HAP-1 (cell line): ENCODE data around the gene CYP46A1.

Experiments
- DNase-seq, 2 experiments: peaks; one replicate each; pipeline ENCODE4 v3.0.0-alpha.2; 2016 to 2020; ENCODE audit warnings: low spot score in 2 of 2
- H3K27me3 ChIP-seq: fragments of 250-450 bp; sonication (Bioruptor Pico); 2 replicates; pipeline ENCODE4 v1.5.1; 2020; ENCODE audit warnings: low read depth, mild to moderate bottlenecking, moderate library complexity
- H3K36me3 ChIP-seq: fragments of 250-450 bp; sonication (Bioruptor Pico); replicated peaks from 2 replicates; pipeline ENCODE4 v1.5.1; 2020; ENCODE audit warnings: mild to moderate bottlenecking
- H3K4me1 ChIP-seq: fragments of 250-450 bp; sonication (Bioruptor Pico); 2 replicates; pipeline ENCODE4 v1.5.1; 2020; ENCODE audit warnings: mild to moderate bottlenecking
- H3K4me3 ChIP-seq: fragments of 250-450 bp; sonication (Bioruptor Pico); 2 replicates; pipeline ENCODE4 v1.5.1; 2020; ENCODE audit warnings: mild to moderate bottlenecking, moderate library complexity
- H3K9me3 ChIP-seq: fragments of 250-450 bp; sonication (Bioruptor Pico); 2 replicates; pipeline ENCODE4 v1.5.1; 2020; ENCODE audit warnings: mild to moderate bottlenecking, moderate library complexity
- in situ Hi-C: fragments of 300-500 bp; cut with MboI; formaldehyde crosslinking; loops from 3 replicates; pipeline ENCODE4 v1.14.3; 2020; ENCODE audit warnings: low sequenced_read_pairs, inconsistent platforms, mixed read lengths

Gene CYP46A1

DNA sequence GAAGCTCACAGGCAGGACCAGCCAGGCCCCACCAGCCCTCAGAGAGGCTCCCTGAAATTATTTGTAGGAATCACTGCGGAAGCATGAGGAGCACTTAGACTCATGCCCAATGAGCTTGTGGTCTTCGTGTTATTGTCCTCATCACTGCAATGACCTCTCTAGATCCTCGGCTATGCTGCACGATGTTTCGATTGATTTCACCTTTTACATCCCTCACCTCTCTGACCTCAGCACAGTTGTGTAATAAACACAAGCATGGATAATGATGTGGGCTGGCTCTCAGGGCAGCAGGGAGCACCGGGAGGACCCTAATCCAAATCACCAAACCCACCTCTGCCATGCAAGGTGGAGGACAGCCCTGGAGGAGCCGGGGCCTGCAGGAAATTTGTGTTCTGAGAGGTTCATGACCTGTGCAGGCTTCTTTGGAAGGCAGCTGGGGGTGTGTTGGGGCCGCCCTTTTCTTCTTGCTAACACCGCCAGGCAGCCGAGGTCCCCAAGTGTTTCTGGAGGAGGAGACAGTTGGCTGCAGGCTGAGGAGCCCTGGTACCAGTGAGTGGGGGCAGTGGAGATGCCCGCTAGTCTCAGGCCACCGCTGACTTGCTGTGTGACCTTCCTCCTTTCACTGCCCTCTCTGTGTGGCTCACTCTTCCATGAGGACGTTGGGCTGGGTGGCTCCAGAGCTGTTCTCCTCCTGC, 79.6 kb downstream of the CYP46A1 start:
- H3K9me3 ChIP-seq: no peaks in the 10 kb centered on the region
- no peak for DNase-seq
- H3K4me1 ChIP-seq: no peaks in the 10 kb centered on the region
- no peak overlapping the region for H3K4me3 ChIP-seq
- H3K27me3 ChIP-seq: no peaks in the 10 kb centered on the region
- no peaks in the 10 kb centered on the region for H3K36me3 ChIP-seq
- in situ Hi-C loops: no loop called here

DNA sequence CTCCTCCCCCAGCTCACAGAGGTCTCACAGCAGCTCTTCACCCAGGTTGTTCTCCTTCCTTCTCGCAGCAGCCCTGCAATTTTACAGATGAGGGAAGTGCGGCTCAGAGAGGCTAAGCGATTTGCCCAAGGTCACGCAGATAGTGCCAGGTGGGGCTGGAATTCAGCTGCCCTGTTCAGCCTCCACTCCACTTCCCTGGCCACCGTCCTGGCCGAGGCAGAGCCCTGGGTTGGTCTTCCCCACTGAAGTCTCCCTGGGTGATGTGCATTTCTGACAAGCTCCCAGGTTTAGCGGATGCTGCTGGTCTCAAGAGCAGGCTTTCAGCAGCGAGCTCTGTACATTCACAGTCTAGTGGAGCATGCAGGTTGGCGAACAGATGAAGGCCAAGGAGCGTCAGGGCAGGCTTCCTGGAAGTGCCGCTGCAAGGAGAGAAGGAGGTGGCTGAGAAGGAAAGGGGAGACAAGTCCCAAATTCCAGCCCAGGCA, 80.2 kb downstream of the CYP46A1 start:
- in situ Hi-C loops: no loop called here
- Histone ChIP-seq H3K36me3 (no peaks in the 10 kb centered on the region), H3K9me3 (no peaks in the 10 kb centered on the region), H3K4me3 (no peak overlapping the region), H3K4me1 (no peaks in the 10 kb centered on the region), H3K27me3 (no peaks in the 10 kb centered on the region)
- no peak for DNase-seq

DNA sequence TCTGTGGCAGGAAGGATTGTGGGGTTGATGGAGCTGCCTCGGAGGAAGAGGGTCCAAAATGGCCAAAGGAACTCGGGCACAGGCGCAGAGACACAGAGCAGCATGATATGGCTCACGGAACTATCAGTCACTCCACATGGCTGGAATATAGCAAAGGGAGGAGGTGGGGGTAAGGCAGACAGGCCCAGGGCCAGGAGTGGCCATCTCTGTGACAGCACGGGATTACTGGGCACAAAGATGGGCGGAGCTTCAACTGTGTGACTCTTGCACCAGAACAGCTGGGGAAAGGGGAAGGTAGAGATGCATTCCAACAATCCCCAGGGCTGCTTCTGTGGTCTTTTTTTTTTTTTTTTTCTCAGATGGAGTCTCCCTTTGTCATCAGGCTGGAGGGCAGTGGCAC, 84.3 kb downstream of the CYP46A1 start:
- no peaks in the 10 kb centered on the region for H3K27me3 ChIP-seq
- H3K4me1 ChIP-seq: peaks cover 12% of the 10 kb centered on the region; the same call in 1 of the 2 replicates
- in situ Hi-C loops: no loop called here
- no peaks in the 10 kb centered on the region for H3K36me3 ChIP-seq
- DNase-seq: no peak
- no peaks in the 10 kb centered on the region for H3K9me3 ChIP-seq
- H3K4me3 ChIP-seq: no peak overlapping the region

DNA sequence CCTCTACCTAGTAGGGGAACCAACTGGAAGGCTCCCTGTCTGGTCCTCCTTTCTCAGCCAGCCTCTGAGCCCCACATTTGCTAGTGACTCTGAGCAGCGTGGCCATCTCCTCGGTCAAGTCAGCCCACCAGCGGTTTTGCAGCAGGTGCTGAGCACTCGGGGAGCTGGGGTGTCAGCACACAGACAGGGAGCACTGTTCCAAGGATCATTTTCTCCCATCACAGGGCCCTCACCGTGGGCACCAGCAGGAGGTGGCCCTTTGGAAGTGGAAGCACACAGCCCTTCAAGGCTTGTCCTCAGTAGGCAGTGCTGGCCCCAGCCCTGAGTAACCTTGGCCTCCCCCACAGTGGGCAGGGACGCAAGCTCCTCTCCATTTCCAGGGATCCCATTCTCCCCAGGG, 85.0 kb downstream of the CYP46A1 start:
- no peak overlapping the region for H3K4me3 ChIP-seq
- no peaks in the 10 kb centered on the region for H3K36me3 ChIP-seq
- DNase-seq: no peak
- H3K27me3 ChIP-seq: no peaks in the 10 kb centered on the region
- no peaks in the 10 kb centered on the region for H3K9me3 ChIP-seq
- in situ Hi-C loops: no loop called here
- peaks cover 16% of the 10 kb centered on the region for H3K4me1 ChIP-seq

DNA sequence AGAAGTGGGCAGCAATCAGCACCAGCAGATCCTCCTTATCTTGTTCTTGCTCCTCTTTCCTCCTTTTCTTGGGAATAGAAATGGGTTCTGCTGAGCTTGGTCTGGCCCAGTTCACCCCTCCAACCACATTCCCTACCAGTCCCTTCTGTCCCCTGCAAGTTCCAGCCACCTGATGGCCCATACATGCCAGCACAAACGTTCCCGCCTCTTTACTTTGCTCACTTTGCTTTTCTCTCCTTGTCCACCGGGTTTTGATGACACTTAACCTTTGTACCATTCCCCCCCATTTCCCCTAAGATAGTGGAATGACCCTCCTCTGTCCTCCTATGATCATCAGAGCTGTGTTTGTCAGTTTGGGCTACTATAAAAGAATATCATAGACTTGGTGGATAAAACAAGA, 85.7 kb downstream of the CYP46A1 start:
- peaks cover 23% of the 10 kb centered on the region for H3K4me1 ChIP-seq
- no peaks in the 10 kb centered on the region for H3K9me3 ChIP-seq
- no peaks in the 10 kb centered on the region for H3K36me3 ChIP-seq
- no peak for DNase-seq
- H3K27me3 ChIP-seq: no peaks in the 10 kb centered on the region
- in situ Hi-C loops: no loop called here
- no peak overlapping the region for H3K4me3 ChIP-seq

DNA sequence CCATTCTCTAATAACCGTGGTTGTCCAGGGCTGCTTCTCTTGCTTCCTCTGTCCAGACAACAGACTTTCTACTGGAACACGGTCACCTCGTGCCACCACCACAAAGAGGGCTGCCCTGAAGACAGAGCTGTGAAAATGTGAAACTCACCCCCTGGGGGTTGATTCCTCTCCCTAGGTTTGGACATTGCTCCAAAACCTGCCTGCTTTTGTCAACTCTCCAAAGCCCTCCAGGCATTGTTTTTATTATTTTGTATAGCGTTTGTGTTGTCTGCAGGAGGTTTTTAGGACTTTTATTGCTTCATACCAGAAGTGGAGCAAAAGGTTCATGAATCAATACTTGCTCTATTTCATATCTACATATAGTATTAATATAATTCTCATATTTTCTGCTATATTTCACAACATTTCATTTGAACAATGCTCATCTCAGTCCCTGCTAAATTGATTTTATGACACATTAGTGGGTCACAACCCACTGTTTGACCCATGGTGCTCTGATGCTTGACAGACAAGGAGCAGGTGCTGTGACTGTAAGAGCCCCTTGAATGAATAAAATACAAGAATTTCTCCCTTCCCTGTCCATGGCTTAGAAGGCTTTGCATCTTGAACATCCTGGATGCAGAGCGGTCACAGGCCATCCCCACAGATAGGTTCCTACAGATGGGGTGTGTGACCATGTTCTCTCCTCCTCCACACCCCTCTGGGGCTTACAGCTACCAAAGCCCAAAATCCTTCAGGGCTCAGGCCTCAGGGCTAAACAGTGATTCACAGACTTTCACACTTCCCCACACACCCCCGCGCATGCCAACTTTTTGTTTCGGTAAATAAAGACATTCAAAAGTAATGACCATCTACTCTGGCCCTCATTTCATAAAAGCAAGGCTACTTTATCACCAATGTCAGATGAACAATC, 88.5 kb downstream of the CYP46A1 start:
- in situ Hi-C loops: no loop called here

DNA sequence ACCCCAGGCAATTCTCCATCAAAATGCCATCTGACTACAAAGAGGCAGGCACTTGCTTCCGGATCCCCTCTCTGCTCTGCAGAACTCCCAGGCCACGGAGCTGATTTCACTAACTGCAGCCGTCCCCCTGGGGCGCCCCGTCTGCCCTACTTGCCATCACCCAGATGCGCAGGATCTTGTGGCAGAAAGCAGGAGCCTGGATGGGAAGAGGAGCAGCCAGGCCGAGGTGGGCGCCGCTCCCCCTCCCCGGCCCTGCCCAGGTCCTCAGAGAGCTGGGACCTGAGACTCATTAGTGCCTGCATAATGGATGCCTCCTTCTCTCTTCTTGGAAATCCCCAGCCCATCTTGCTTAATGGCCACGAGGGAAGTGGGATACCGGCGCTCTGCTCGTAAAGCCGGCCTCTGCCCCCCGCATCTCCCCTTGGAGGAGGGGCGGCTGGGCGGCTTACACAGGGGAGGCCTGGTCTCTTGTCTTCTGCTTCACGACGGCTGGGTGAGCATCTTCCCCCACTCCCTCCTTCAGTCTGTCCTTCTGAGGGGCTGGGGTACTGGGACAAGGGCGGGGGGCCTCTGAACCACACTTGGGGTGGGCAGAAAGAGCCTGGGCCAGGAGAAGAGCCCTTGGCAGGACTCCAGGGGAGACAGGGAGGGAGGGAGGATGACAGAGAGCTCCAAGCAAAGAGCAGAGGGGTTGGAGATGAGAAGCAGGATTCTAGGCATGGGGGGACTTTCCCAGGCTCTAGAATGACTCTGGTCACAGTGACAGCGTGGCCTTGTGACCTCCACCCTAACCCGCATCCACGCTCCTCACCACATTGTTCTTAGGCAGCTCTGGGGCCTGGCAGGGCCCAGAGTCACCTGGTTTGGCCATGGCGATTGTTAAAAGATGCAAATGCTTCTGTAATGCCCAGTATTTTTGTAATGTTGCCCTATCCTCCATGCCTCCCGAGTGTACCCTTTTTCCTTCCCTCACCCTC, 89.7 kb downstream of the CYP46A1 start:
- Histone ChIP-seq H3K4me3 (no peak overlapping the region), H3K4me1 (peaks cover 30% of the 10 kb centered on the region), H3K27me3 (peaks cover 4% of the 10 kb centered on the region), H3K36me3 (no peaks in the 10 kb centered on the region), H3K9me3 (peaks cover 9% of the 10 kb centered on the region; the same call in 1 of the 2 replicates)
- DNase-seq: no peak
- in situ Hi-C loops: no loop called here

More for the DNA sequence above, 88.5 kb downstream of the CYP46A1 start:
- H3K27me3 ChIP-seq: peaks cover 2% of the 10 kb centered on the region; the same call in 1 of the 2 replicates
- DNase-seq: peak in 1 of 2 experiments; percentile 29
- no peak overlapping the region for H3K4me3 ChIP-seq
- H3K4me1 ChIP-seq: peaks cover 30% of the 10 kb centered on the region
- H3K36me3 ChIP-seq: no peaks in the 10 kb centered on the region
- no peaks in the 10 kb centered on the region for H3K9me3 ChIP-seq

DNA sequence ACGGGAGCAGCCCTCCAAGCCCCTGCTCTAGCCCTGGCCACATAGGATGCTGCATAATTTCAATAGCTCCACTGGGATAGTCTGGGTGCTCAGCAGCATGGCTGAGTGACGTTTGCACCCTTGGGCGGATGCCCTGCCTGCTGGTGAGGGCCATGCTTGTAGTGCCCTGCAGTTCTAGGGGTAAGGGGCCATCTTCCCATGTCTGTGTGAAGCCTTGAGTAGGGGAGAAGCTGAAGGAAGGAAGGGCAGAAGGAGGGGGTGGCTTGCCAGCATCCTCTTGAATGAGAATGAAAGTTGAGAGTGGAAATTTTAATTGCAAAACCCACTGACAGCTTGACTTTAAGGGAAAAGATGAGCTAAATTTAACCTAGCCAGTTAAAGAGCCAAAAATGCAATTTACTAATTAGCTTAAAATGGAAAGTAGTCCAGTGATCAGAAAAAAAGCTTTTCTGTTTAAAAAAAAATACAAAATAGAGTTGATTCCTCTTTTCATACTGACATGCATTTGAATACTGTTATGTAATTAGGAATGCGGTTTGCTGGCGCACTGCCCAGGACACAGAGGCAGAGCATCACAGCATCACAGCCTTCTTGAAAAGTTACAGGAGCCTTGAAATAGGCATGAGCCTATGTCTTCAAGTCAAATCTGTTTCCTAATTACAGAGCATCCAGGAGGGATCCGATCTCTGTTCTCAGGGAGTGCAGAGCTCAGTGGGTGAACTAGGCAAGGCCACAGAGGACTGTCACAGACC, 90.6 kb downstream of the CYP46A1 start:
- peaks cover 5% of the 10 kb centered on the region for H3K27me3 ChIP-seq
- in situ Hi-C loops: no loop called here
- peak; percentile 80 to 89 for DNase-seq
- peaks cover 30% of the 10 kb centered on the region for H3K4me1 ChIP-seq
- H3K9me3 ChIP-seq: peaks cover 9% of the 10 kb centered on the region; the same call in 1 of the 2 replicates
- H3K36me3 ChIP-seq: no peaks in the 10 kb centered on the region
- H3K4me3 ChIP-seq: no peak overlapping the region

DNA sequence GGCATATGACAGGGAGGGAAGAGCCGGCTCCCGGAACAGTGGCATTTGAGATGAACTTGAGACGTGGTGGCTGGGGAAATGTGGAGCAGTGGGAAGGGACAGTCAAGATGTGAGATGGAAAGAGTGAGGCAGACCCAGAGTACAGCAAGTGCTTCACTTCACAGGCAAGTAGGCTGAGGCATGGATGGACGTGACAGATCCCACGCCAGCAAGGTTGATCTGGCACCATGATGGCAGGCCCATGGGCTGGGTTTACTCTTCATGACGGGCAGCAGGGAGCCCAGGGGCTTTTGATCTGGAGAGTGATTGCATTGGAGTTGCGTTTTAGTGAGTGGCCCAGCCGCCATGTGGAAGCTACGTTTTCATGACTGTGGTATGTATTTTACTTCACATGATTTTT, 91.3 kb downstream of the CYP46A1 start:
- Histone ChIP-seq H3K36me3 (no peaks in the 10 kb centered on the region), H3K4me1 (peaks cover 30% of the 10 kb centered on the region), H3K9me3 (peaks cover 9% of the 10 kb centered on the region; the same call in 1 of the 2 replicates), H3K27me3 (peaks cover 5% of the 10 kb centered on the region), H3K4me3 (no peak overlapping the region)
- in situ Hi-C loops: no loop called here
- DNase-seq: no peak
